GM12875 (cell line): ENCODE results near the gene TAF3.

ENCODE experiments used
- H3K4me3 ChIP-seq: one replicate; pipeline ENCODE4 v1.5.1; 2011; ENCODE audit warnings: low read depth, low read length, control low read depth
- CTCF ChIP-seq: IDR thresholded peaks from 2 replicates; pipeline ENCODE4 v1.5.1; 2011; ENCODE audit warnings: low read depth, mild to moderate bottlenecking, control low read depth, inconsistent platforms, low read length, moderate library complexity, borderline replicate concordance; ENCODE audit not compliant: insufficient read depth

The TAF3 gene

DNA sequence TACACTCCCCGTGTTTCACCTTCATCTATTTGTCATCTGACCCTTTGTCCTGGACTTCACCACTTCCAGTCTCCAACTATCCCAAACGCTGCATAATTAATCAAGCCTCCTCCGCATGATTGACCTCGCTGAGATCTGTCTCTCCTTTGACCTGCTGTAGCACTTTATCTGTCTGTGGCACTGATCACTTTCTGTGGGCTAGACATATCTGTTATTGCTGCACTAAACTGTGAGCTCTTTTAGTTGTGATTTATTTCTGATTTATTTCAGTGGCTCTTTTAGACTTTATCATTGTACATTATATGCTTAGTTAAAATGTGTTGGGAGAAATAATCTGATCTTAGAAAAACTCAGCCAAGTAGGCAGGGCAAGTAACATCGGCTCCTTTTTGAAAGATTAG lies 144.3 kb downstream of the TAF3 start:
- TF ChIP-seq CTCF, result no peak
- no peak overlapping the region for H3K4me3 ChIP-seq

- no peak overlapping the region for H3K4me3 ChIP-seq
- no peak for TF ChIP-seq CTCF
These were observed 147.2 kb downstream of the TAF3 start for GRCh38 chr10:7965457-7965856.

DNA sequence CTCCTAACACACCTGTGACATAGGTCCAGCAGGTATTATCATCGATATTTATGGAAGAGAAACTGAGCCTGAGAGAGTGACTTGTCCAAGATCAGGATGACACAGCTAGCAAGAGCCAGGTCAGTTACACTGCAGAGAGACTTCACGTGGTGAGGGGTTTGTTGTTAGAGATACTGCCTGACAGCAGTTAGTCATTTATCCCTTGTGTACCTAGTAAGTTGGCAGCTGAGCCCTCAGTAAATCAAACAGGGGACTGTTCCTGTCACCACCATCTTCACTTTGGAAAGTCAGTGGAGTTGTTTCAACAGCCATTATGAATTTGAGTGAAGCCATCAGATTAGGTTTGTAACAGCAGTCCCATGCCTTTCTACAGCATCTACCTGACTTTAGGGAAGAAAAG lies 148.7 kb downstream of the TAF3 start:
- TF ChIP-seq CTCF, result no peak
- no peak overlapping the region for H3K4me3 ChIP-seq

DNA sequence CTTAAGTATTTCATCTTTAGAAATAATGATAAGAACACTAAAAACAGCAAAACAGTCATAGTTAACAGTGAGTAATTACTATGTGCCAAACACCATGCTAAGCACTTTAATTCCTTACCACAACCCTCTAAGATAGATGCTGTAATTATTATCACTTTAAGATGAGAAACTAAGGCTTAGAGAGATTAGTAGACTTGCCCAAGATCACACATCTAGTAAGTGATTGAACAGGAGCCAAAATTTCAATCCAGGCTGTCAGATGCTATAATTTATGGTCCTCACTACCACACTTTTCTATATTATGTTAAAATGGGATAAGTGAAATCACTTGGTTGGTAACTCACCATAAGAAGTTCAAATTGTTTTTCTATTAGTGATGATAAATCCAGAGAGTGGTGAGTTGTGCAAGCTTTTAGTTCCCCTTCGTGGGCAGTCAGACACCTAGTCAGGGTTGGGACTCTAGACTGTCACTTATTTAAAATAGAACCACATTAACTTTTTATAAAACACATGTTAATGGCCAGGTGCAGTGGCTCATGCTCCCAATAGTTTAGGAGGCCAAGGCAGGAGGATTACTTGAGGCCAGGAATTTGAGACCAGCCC lies 150.3 kb downstream of the TAF3 start:
- no peak for TF ChIP-seq CTCF
- no peak overlapping the region for H3K4me3 ChIP-seq

GRCh38 chr10:7969623-7970022 lies 151.3 kb downstream of the TAF3 start:
- TF ChIP-seq CTCF, result no peak
- no peak overlapping the region for H3K4me3 ChIP-seq

DNA sequence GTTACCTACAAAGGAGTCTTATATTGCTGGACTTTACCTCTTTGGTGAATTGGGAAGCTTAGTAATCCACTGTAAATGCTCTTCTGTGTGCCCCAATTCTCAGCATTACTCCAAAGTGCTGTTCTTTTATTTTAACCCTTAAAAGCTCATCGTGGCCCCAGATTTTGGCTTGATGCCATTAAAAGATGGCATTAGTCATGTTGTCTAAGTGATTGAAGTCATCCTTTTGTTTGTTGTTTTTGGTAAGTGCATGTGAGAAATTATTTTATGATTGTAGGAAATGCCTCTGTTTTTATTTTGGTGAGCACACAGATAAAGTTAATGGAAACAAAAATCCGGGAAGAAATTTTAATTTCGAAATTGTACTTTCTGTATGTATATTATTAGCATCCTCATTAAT lies 153.6 kb downstream of the TAF3 start:
- no peak for TF ChIP-seq CTCF
- no peak overlapping the region for H3K4me3 ChIP-seq

- no peak overlapping the region for H3K4me3 ChIP-seq
- no peak for TF ChIP-seq CTCF
These were observed 154.1 kb downstream of the TAF3 start for GRCh38 chr10:7972367-7972766.
